B cell (primary cell): ENCODE results near the gene COL10A1. TPM values are rescaled to one million over a fixed set of nuclear protein-coding genes. Genes with fewer than 3 reads are reported as not detected.

Experiments used
- ATAC-seq: fragments of 200-7000 bp; cut with Tn5 transposase; one replicate; pipeline ENCODE4 v1.10.0; 2021; ENCODE audit warnings: low read depth, mild to moderate bottlenecking, moderate number of reproducible peaks, moderate library complexity
- CTCF ChIA-PET: fragments of 350-600 bp; sonication (Branson Sonifier 250); formaldehyde crosslinking; loops from one replicate; lab custom pipeline; 2021; ENCODE audit warnings: antibody characterized with exemption, inconsistent platforms; lab: Charles Lee
- POLR2A ChIA-PET: fragments of 350-600 bp; sonication (Branson Sonifier 250); formaldehyde crosslinking; loops from one replicate; lab custom pipeline; 2021; ENCODE audit warnings: antibody characterized with exemption; lab: Charles Lee
- DNase-seq: peaks from one replicate; pipeline ENCODE4 v3.0.0; 2013
- H2AFZ ChIP-seq: 2 replicates; pipeline ENCODE4 v1.6.1; 2012; ENCODE audit warnings: mild to moderate bottlenecking, low read depth, low read length; ENCODE audit not compliant: insufficient read depth, poor library complexity, severe bottlenecking
- H3K27ac ChIP-seq, 2 donors: 1 replicate in 1 of 2; 2 replicates in 1 of 2; pipeline ENCODE4 v1.5.1; 2012 to 2013; ENCODE audit warnings: low read length in 2 of 2, mild to moderate bottlenecking in 2 of 2, moderate library complexity in 1 of 2
- H3K27me3 ChIP-seq, 4 experiments: fragments of 200-600 bp in 1 of 4; sonication (generic) in 1 of 4; replicated peaks in 1 of 4; 1 replicate in 2 of 4; 2 replicates in 2 of 4; pipeline versions ENCODE4 v1.6.1 to v1.7.0; 2013 to 2016; ENCODE audit warnings: low read length in 3 of 4, mild to moderate bottlenecking in 2 of 4, mixed read lengths in 1 of 4, moderate library complexity in 1 of 4; ENCODE audit not compliant: insufficient read depth in 4 of 4, control insufficient read depth in 3 of 4; ENCODE audit errors: control extremely low read depth in 1 of 4
- H3K36me3 ChIP-seq, 2 experiments: replicated peaks in 1 of 2; 1 replicate in 1 of 2; 2 replicates in 1 of 2; pipeline versions ENCODE4 v1.6.1 to v1.7.1; 2013; ENCODE audit warnings: low read length in 1 of 2; ENCODE audit not compliant: insufficient read depth in 2 of 2, control insufficient read depth in 1 of 2; ENCODE audit errors: control extremely low read depth in 1 of 2, extremely low read depth in 1 of 2
- H3K4me1 ChIP-seq, 2 donors: fragments of 200-600 bp in 1 of 2; sonication (generic) in 1 of 2; 1 replicate in 1 of 2; 2 replicates in 1 of 2; pipeline versions ENCODE4 v1.5.1 to v1.6.1; 2013 to 2017; ENCODE audit warnings: low read length in 2 of 2; ENCODE audit not compliant: control insufficient read depth in 2 of 2, insufficient read depth in 2 of 2
- H3K4me2 ChIP-seq: replicated peaks from 2 replicates; pipeline ENCODE3; 2012; ENCODE audit warnings: mild to moderate bottlenecking, low read depth, low read length; ENCODE audit not compliant: poor library complexity, severe bottlenecking
- H3K4me3 ChIP-seq, 5 experiments: fragments of 200-600 bp in 1 of 5; sonication (generic) in 1 of 5; 1 replicate in 3 of 5; 2 replicates in 2 of 5; pipeline versions ENCODE4 v1.5.1 to v1.7.0; 2011 to 2016; ENCODE audit warnings: low read length in 4 of 5, mild to moderate bottlenecking in 4 of 5, low read depth in 2 of 5, control low read depth in 1 of 5, moderate library complexity in 1 of 5; ENCODE audit not compliant: insufficient read depth in 1 of 5; ENCODE audit errors: control extremely low read depth in 1 of 5, extremely low read depth in 1 of 5
- H3K79me2 ChIP-seq: fragments of 200-600 bp; sonication (generic); one replicate; pipeline ENCODE4 v1.6.0; 2016; ENCODE audit warnings: low read length; ENCODE audit not compliant: control insufficient read depth, insufficient read depth
- H3K9ac ChIP-seq: fragments of 200-600 bp; sonication (generic); 2 replicates; pipeline ENCODE4 v1.6.1; 2017; ENCODE audit warnings: mild to moderate bottlenecking, low read length, moderate library complexity
- H3K9me3 ChIP-seq, 3 donors: one replicate each; pipeline versions ENCODE4 v1.6.1 to v1.7.1; 2013; ENCODE audit warnings: low read length in 2 of 3; ENCODE audit not compliant: control insufficient read depth in 2 of 3, insufficient read depth in 1 of 3; ENCODE audit errors: control extremely low read depth in 1 of 3
- H4K20me1 ChIP-seq: 2 replicates; pipeline ENCODE4 v1.6.0; 2012; ENCODE audit warnings: mild to moderate bottlenecking, low read length; ENCODE audit not compliant: insufficient read depth, control insufficient read depth, poor library complexity, severe bottlenecking
- H3K27ac Mint-ChIP-seq: one replicate; pipeline ENCODE4 v1.8.0; 2021; ENCODE audit warnings: mixed read lengths
- H3K27me3 Mint-ChIP-seq: one replicate; pipeline ENCODE4 v1.8.0; 2021; ENCODE audit warnings: mixed read lengths
- H3K4me1 Mint-ChIP-seq: one replicate; pipeline ENCODE4 v1.8.0; 2021; ENCODE audit warnings: mixed read lengths
- H3K4me3 Mint-ChIP-seq: one replicate; pipeline ENCODE4 v1.8.0; 2021; ENCODE audit warnings: mixed read lengths
- H3K9me3 Mint-ChIP-seq: one replicate; pipeline ENCODE4 v1.8.0; 2022; ENCODE audit warnings: mixed read lengths; ENCODE audit not compliant: insufficient read depth
- EZH2 ChIP-seq: IDR thresholded peaks from 2 replicates; pipeline ENCODE4 v1.6.1; 2012; ENCODE audit warnings: borderline replicate concordance, low read depth, mild to moderate bottlenecking, moderate library complexity, low read length; ENCODE audit not compliant: insufficient read depth, poor library complexity, severe bottlenecking
- WGBS: methylation state at CpG from one replicate; pipeline ENCODE4 v1.1.5; 2013; ENCODE audit warnings: missing lambda C conversion rate; ENCODE audit not compliant: insufficient coverage; 5-methylcytosine and 5-hydroxymethylcytosine counted together
- intact Hi-C: fragments of 100-400 bp; cut with micrococcal nuclease; formaldehyde crosslinking; loops from one replicate; pipeline ENCODE4 v1.10.0; 2022
- polyA plus RNA-seq: library from polyadenylated mRNA; depleted of rRNA; stranded (reverse); fragments of >200 nt; gene quantifications from 2 replicates; pipeline ENCODE4 v1.2.3, GENCODE V29; 2012
- total RNA-seq, 2 donors: library from RNA; stranded (reverse); fragments of 120-200 nt in 1 of 2; gene quantifications; 1 replicate in 1 of 2; 2 replicates in 1 of 2; pipeline versions ENCODE4 v1.2.3 to v1.2.4, GENCODE V29; 2013 to 2022
- TF ChIP-seq, protein P1 (sequence below): fragments of 200-600 bp; IDR thresholded peaks from one replicate; pipeline ENCODE4 v1.8.0; 2022; ENCODE audit warnings: antibody characterized with exemption, mild to moderate bottlenecking

The COL10A1 gene
- total and polyA plus RNA-seq, 2 donors (not counting 1 experiment from before 2014, with no cell fraction given), result not detected

DNA sequence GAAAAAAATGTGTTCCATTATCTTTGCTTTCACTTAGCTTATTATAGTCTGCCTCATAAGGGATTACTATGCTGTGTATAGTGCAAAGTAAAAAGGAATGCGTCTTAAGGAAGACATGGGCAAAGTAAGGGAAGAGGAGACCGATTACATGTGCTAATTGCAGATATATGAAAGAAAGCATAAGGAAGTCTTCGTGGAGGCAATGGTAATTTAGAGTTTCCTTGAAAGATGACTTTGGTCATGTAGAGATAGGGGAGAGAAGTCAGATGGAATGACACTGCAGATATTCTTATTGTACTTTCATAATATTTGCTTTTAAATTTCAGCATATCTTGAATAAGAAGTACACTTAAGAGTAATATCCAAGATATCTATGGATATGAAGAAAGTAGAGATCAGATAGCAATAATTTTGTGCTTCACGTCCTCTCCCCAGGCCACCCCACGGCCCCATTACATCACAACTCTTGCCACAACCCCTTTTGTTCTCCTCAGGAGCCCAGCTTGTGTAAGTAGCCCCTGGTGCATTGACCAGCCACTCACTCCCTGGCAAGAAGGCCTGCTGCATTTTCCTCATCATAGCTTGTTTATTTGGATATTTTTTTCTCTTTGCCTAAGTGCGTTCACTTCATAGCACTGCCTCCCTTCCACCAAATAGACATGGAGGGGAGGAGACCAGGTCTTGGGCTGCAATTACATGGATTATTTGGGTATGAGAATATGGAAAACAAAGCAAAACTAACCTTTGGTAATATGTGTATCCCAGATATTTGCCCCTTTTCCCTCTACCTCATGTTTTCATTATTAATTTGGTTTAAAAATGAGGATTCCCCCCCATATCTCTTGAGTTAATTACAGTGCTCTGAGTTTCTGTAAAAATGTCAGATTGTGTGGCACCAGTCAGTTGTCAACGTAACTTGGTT lies 30.7 kb upstream of the COL10A1 start:
- Mint-ChIP-seq H3K4me1 (peaks cover 11% of the 10 kb centered on the region), H3K27ac (no peak overlapping the region), H3K9me3 (no peaks in the 10 kb centered on the region), H3K27me3 (no peaks in the 10 kb centered on the region), H3K4me3 (no peak overlapping the region)
- H3K36me3 ChIP-seq, result peaks cover 2 to 4% of the 10 kb centered on the region in 2 experiments
- H2AFZ ChIP-seq, result no peak overlapping the region
- 42% methylated on average over 2 of the region's 7 CpGs for WGBS
- H3K4me3 ChIP-seq, result no peak overlapping the region
- H3K27ac ChIP-seq, result no peak overlapping the region
- H3K9me3 ChIP-seq, result peaks cover 0 to 4% (median 0%) of the 10 kb centered on the region in 3 donors
- H3K27me3 ChIP-seq, result no peaks in the 10 kb centered on the region
- intact Hi-C loops, result no loop called here
- CTCF ChIA-PET, result interaction anchor here (1.4 kb wide), 1 partner anchor 61 kb away, joined by 4 read pairs; no protein-coding TSS in a partner anchor
- H3K79me2 ChIP-seq, result no peaks in the 10 kb centered on the region
- DNase-seq (no peak), ATAC-seq (no peak)
- H3K9ac ChIP-seq, result no peak overlapping the region
- no peaks in the 10 kb centered on the region for H3K4me1 ChIP-seq
- H3K4me2 ChIP-seq, result no peak overlapping the region
- H4K20me1 ChIP-seq, result no peaks in the 10 kb centered on the region
- POLR2A ChIA-PET, result no interaction called here
- no peak for TF ChIP-seq EZH2
- TF ChIP-seq, protein P1, sequence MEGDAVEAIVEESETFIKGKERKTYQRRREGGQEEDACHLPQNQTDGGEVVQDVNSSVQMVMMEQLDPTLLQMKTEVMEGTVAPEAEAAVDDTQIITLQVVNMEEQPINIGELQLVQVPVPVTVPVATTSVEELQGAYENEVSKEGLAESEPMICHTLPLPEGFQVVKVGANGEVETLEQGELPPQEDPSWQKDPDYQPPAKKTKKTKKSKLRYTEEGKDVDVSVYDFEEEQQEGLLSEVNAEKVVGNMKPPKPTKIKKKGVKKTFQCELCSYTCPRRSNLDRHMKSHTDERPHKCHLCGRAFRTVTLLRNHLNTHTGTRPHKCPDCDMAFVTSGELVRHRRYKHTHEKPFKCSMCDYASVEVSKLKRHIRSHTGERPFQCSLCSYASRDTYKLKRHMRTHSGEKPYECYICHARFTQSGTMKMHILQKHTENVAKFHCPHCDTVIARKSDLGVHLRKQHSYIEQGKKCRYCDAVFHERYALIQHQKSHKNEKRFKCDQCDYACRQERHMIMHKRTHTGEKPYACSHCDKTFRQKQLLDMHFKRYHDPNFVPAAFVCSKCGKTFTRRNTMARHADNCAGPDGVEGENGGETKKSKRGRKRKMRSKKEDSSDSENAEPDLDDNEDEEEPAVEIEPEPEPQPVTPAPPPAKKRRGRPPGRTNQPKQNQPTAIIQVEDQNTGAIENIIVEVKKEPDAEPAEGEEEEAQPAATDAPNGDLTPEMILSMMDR, result no peak

DNA sequence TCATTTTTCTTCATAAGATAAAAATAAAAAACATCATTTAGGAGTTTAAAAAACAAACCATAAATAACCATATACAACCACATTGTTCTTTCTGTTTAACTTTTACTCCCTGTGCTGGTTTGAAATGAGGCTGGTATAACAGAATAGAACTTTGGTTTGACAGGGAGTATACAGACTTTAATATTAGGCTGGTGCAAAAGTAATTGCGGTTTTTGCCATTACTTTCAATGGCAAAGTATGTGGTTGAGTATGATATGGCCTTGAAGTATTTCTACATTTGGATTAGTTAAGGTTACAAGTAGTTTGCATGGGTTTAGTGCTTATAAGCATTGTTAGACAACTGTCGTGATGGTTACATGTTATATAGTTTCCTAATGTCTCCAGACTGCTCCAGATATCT lies 29.0 kb upstream of the COL10A1 start:
- H4K20me1 ChIP-seq, result no peaks in the 10 kb centered on the region
- H3K27ac ChIP-seq, result no peak overlapping the region
- H3K4me1 ChIP-seq, result no peaks in the 10 kb centered on the region
- no peaks in the 10 kb centered on the region for H3K27me3 ChIP-seq
- H3K79me2 ChIP-seq, result no peaks in the 10 kb centered on the region
- no peak for TF ChIP-seq EZH2
- TF ChIP-seq, protein P1, result no peak
- no peak overlapping the region for H3K4me3 ChIP-seq
- ATAC-seq (no peak), DNase-seq (no peak)
- POLR2A ChIA-PET, result no interaction called here
- intact Hi-C loops, result no loop called here
- no CpG with 5 or more reads among the region's 2 CpGs for WGBS
- Mint-ChIP-seq H3K27ac (no peak overlapping the region), H3K27me3 (no peaks in the 10 kb centered on the region), H3K9me3 (no peaks in the 10 kb centered on the region), H3K4me3 (no peak overlapping the region), H3K4me1 (peaks cover 9% of the 10 kb centered on the region)
- H3K9me3 ChIP-seq, result peaks cover 0 to 4% (median 0%) of the 10 kb centered on the region in 3 donors
- CTCF ChIA-PET, result no interaction called here
- H3K36me3 ChIP-seq, result peaks cover 2 to 4% of the 10 kb centered on the region in 2 experiments
- H3K4me2 ChIP-seq, result no peak overlapping the region
- H2AFZ ChIP-seq, result no peak overlapping the region
- H3K9ac ChIP-seq, result no peak overlapping the region
